Measurements from ENCODE around the gene MED25. TPM values are rescaled to one million over a fixed set of nuclear protein-coding genes. Genes with fewer than 3 reads are reported as not detected.

MED25 gene
- total RNA-seq, 1 donor from 2014 or later, result 44.0 TPM

DNA sequence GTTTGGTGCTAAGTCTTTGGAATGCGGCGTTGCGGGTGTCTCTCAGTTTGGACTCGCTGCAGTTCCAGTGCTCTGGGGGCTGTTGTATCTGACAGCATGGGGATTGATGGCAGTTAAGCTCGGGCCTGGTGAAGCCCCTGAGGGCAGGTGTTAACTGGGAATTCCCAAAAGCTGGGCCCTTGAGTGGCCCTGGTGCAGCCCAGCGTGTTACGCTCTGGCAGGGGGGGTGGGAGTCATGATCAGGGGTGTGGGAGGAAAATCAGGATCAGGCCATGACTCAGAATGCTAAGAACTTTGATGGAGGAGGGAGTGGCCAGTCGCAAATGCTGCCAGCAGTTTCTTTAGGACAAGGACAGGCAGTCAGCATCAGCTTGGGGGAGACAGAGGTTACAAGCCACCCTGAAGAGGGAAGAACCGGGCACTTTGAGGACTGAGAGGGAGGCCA, 31.7 kb upstream of the MED25 start:
- Mint-ChIP-seq H3K4me3 (ENCODE audit: low read depth) (no peak overlapping the region), H3K27ac (no peak overlapping the region), H3K27me3 (ENCODE audit: low read depth) (no peaks in the 10 kb centered on the region), H3K4me1 (ENCODE audit: low read depth) (no peaks in the 10 kb centered on the region), H3K9me3 (no peaks in the 10 kb centered on the region), H3K36me3 (ENCODE audit: low read depth) (peaks cover 61% of the 10 kb centered on the region)
- DNase-seq (ENCODE audit: low spot score), result no peak
- intact Hi-C loops (cut with micrococcal nuclease), result no loop called here

DNA sequence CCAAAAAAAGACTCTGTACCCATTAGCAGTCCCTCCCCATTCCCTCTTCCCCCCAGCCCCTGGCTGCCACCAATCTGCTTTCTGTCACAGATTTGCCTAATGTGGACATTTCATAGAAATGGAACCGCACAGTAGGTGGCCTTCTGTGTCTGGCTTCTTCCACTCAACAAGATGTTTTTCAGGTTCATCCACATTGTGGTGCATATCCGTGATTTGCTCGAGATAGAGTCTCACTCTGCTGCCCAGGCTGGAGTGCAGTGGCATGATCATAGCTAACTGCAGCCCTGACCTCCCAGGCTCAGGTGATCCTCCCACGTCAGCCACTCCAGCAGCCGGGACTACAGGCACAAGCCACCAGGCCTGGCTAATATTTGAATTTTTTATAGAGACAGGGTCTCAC, 30.3 kb upstream of the MED25 start:
- Mint-ChIP-seq H3K27ac (no peak overlapping the region), H3K9me3 (no peaks in the 10 kb centered on the region), H3K27me3 (ENCODE audit: low read depth) (no peaks in the 10 kb centered on the region), H3K36me3 (ENCODE audit: low read depth) (peaks cover 59% of the 10 kb centered on the region), H3K4me3 (ENCODE audit: low read depth) (no peak overlapping the region), H3K4me1 (ENCODE audit: low read depth) (no peaks in the 10 kb centered on the region)
- DNase-seq (ENCODE audit: low spot score), result no peak
- intact Hi-C loops (cut with micrococcal nuclease), result no loop called here

GRCh38 chr19:49788857-49789256, 29.2 kb upstream of the MED25 start:
- Mint-ChIP-seq H3K4me3 (ENCODE audit: low read depth) (no peak overlapping the region), H3K9me3 (no peaks in the 10 kb centered on the region), H3K36me3 (ENCODE audit: low read depth) (peaks cover 55% of the 10 kb centered on the region), H3K27me3 (ENCODE audit: low read depth) (no peaks in the 10 kb centered on the region), H3K27ac (no peak overlapping the region), H3K4me1 (ENCODE audit: low read depth) (peaks cover 4% of the 10 kb centered on the region)
- intact Hi-C loops (cut with micrococcal nuclease), result no loop called here
- no peak for DNase-seq (ENCODE audit: low spot score)

DNA sequence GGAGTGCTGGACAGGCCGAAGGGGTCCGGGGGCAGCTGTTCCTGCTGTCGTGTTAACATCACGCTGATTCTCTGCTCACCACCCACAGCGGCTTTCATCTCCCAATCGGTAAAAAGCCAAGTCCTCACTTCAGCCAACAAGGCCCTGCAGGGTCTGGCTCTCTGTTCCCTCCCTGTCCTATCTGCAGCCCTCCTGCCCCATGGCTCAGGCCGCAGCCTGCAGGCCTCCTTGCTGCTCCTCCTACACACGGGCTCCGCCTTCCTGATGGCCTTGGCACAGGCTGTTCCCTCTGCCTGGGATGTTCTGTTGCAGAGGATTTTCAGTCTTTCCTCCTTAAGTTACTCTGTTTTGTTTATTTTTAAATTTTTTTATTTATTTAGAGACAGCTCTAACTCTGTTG, 27.2 kb upstream of the MED25 start:
- intact Hi-C loops (cut with micrococcal nuclease), result no loop called here
- Mint-ChIP-seq H3K4me1 (ENCODE audit: low read depth) (peaks cover 4% of the 10 kb centered on the region), H3K9me3 (no peaks in the 10 kb centered on the region), H3K27me3 (ENCODE audit: low read depth) (no peaks in the 10 kb centered on the region), H3K27ac (no peak overlapping the region), H3K36me3 (ENCODE audit: low read depth) (peaks cover 53% of the 10 kb centered on the region), H3K4me3 (ENCODE audit: low read depth) (no peak overlapping the region)
- no peak for DNase-seq (ENCODE audit: low spot score)

GRCh38 chr19:49791776-49792445, 26.2 kb upstream of the MED25 start:
- no peak overlapping the region for H3K4me3 Mint-ChIP-seq (ENCODE audit: low read depth)

DNA sequence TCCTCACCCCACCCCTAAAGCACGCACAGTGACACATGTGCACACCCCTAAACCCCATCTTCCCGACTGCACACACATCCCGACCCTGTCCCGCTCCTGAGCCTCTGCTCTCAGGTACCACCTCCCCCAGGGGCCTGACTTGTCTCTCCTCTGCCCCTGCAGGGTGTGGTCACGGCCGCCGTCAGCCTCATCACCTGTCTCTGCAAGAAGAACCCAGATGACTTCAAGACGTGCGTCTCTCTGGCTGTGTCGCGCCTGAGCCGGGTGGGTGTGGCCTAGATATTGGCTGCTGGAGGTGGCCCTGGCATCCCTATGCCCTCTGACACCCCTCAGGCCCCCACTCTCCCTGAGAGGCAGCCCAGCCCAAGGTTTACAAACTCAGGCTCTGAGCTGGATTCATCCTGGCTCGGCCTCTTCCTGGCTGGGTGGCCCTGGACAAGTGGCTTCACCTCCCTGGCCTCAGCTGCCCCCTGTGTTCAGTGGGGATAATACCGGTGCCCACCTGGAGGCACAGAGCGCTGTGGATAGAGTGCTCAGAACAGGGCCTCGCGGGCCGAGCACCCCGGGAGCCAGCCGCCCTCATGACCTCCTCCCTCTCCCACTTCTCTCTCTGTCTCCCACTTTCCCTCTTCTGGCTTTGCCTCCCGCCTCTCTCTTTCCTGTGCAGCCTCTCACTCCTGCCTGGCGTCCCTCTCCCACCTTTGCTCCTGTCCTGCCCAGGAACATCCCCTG, 25.1 kb upstream of the MED25 start:
- peaks cover 55% of the 10 kb centered on the region for H3K36me3 Mint-ChIP-seq (ENCODE audit: low read depth)

More at GRCh38 chr19:49791776-49792445, 26.2 kb upstream of the MED25 start:
- H3K27ac Mint-ChIP-seq, result no peak overlapping the region
- no peaks in the 10 kb centered on the region for H3K9me3 Mint-ChIP-seq
- H3K27me3 Mint-ChIP-seq (ENCODE audit: low read depth), result no peaks in the 10 kb centered on the region
- H3K4me1 Mint-ChIP-seq (ENCODE audit: low read depth), result peaks cover 4% of the 10 kb centered on the region
- no peak for DNase-seq (ENCODE audit: low spot score)
- intact Hi-C loops (cut with micrococcal nuclease), result no loop called here
- peaks cover 52% of the 10 kb centered on the region for H3K36me3 Mint-ChIP-seq (ENCODE audit: low read depth)

GRCh38 chr19:49793561-49793840, 24.6 kb upstream of the MED25 start:
- H3K27me3 Mint-ChIP-seq (ENCODE audit: low read depth), result no peaks in the 10 kb centered on the region
- peak overlapping the region; percentile 91 for H3K27ac Mint-ChIP-seq
- no peak overlapping the region for H3K4me3 Mint-ChIP-seq (ENCODE audit: low read depth)
- no peaks in the 10 kb centered on the region for H3K9me3 Mint-ChIP-seq
- DNase-seq (ENCODE audit: low spot score), result no peak
- H3K36me3 Mint-ChIP-seq (ENCODE audit: low read depth), result peaks cover 53% of the 10 kb centered on the region
- intact Hi-C loops (cut with micrococcal nuclease), result no loop called here
- H3K4me1 Mint-ChIP-seq (ENCODE audit: low read depth), result peaks cover 4% of the 10 kb centered on the region

More for the DNA sequence above, 25.1 kb upstream of the MED25 start:
- H3K9me3 Mint-ChIP-seq, result no peaks in the 10 kb centered on the region
- H3K4me1 Mint-ChIP-seq (ENCODE audit: low read depth), result peaks cover 4% of the 10 kb centered on the region
- intact Hi-C loops (cut with micrococcal nuclease), result no loop called here
- no peaks in the 10 kb centered on the region for H3K27me3 Mint-ChIP-seq (ENCODE audit: low read depth)
- DNase-seq (ENCODE audit: low spot score), result no peak
- H3K27ac Mint-ChIP-seq, result peak overlapping the region; percentile 91
- H3K4me3 Mint-ChIP-seq (ENCODE audit: low read depth), result no peak overlapping the region

GRCh38 chr19:49795615-49796014, 22.5 kb upstream of the MED25 start:
- H3K9me3 Mint-ChIP-seq, result no peaks in the 10 kb centered on the region
- H3K27me3 Mint-ChIP-seq (ENCODE audit: low read depth), result no peaks in the 10 kb centered on the region
- intact Hi-C loops (cut with micrococcal nuclease), result no loop called here
- H3K36me3 Mint-ChIP-seq (ENCODE audit: low read depth), result peaks cover 58% of the 10 kb centered on the region
- H3K27ac Mint-ChIP-seq, result no peak overlapping the region
- no peak for DNase-seq (ENCODE audit: low spot score)
- peaks cover 4% of the 10 kb centered on the region for H3K4me1 Mint-ChIP-seq (ENCODE audit: low read depth)
- H3K4me3 Mint-ChIP-seq (ENCODE audit: low read depth), result no peak overlapping the region

GRCh38 chr19:49798574-49798973, 19.5 kb upstream of the MED25 start:
- Mint-ChIP-seq H3K27me3 (ENCODE audit: low read depth) (no peaks in the 10 kb centered on the region), H3K9me3 (no peaks in the 10 kb centered on the region), H3K36me3 (ENCODE audit: low read depth) (peaks cover 60% of the 10 kb centered on the region), H3K27ac (no peak overlapping the region), H3K4me1 (ENCODE audit: low read depth) (peaks cover under 1% of the 10 kb centered on the region), H3K4me3 (ENCODE audit: low read depth) (no peak overlapping the region)
- intact Hi-C loops (cut with micrococcal nuclease), result no loop called here
- DNase-seq (ENCODE audit: low spot score), result no peak

DNA sequence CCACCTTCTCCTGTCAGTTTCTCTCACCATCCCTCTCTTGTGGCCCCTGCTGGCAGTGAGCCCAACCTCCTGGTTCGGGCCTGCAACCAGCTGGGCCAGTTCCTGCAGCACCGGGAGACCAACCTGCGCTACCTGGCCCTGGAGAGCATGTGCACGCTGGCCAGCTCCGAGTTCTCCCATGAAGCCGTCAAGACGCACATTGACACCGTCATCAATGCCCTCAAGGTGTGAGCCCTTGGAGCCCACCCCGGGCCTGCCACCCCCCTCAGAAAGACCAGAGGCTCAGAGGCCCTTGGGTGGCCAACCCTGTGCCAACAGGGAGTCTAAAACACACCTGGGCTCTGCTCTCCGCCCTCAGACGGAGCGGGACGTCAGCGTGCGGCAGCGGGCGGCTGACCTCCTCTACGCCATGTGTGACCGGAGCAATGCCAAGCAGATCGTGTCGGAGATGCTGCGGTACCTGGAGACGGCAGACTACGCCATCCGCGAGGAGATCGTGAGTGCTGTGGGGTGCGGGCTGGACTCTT, 18.8 kb upstream of the MED25 start:
- H3K4me3 Mint-ChIP-seq (ENCODE audit: low read depth), result no peak overlapping the region
- H3K9me3 Mint-ChIP-seq, result no peaks in the 10 kb centered on the region
- DNase-seq (ENCODE audit: low spot score), result no peak
- H3K4me1 Mint-ChIP-seq (ENCODE audit: low read depth), result no peaks in the 10 kb centered on the region
- peaks cover 61% of the 10 kb centered on the region for H3K36me3 Mint-ChIP-seq (ENCODE audit: low read depth)
- no peaks in the 10 kb centered on the region for H3K27me3 Mint-ChIP-seq (ENCODE audit: low read depth)
- H3K27ac Mint-ChIP-seq, result no peak overlapping the region
- intact Hi-C loops (cut with micrococcal nuclease), result no loop called here

- no peak overlapping the region for H3K27ac Mint-ChIP-seq
- H3K4me1 Mint-ChIP-seq (ENCODE audit: low read depth), result no peaks in the 10 kb centered on the region
- DNase-seq (ENCODE audit: low spot score), result no peak
Observed at GRCh38 chr19:49799798-49800376, 18.2 kb upstream of the MED25 start.

GRCh38 chr19:49800771-49801170, 17.3 kb upstream of the MED25 start:
- Mint-ChIP-seq H3K9me3 (no peaks in the 10 kb centered on the region), H3K27ac (no peak overlapping the region), H3K4me3 (ENCODE audit: low read depth) (no peak overlapping the region), H3K27me3 (ENCODE audit: low read depth) (no peaks in the 10 kb centered on the region), H3K4me1 (ENCODE audit: low read depth) (no peaks in the 10 kb centered on the region), H3K36me3 (ENCODE audit: low read depth) (peaks cover 51% of the 10 kb centered on the region)
- DNase-seq (ENCODE audit: low spot score), result no peak
- intact Hi-C loops (cut with micrococcal nuclease), result no loop called here

More at GRCh38 chr19:49799798-49800376, 18.2 kb upstream of the MED25 start:
- intact Hi-C loops (cut with micrococcal nuclease), result no loop called here
- Mint-ChIP-seq H3K9me3 (no peaks in the 10 kb centered on the region), H3K4me3 (ENCODE audit: low read depth) (no peak overlapping the region), H3K36me3 (ENCODE audit: low read depth) (peaks cover 59% of the 10 kb centered on the region), H3K27me3 (ENCODE audit: low read depth) (no peaks in the 10 kb centered on the region)

GRCh38 chr19:49801401-49801888, 16.6 kb upstream of the MED25 start:
- Mint-ChIP-seq H3K27ac (no peak overlapping the region), H3K36me3 (ENCODE audit: low read depth) (peaks cover 52% of the 10 kb centered on the region)
- intact Hi-C loops (cut with micrococcal nuclease), result no loop called here

More at GRCh38 chr19:49801401-49801888, 16.6 kb upstream of the MED25 start:
- no peak overlapping the region for H3K4me3 Mint-ChIP-seq (ENCODE audit: low read depth)
- no peak for DNase-seq (ENCODE audit: low spot score)
- H3K4me1 Mint-ChIP-seq (ENCODE audit: low read depth), result no peaks in the 10 kb centered on the region
- no peaks in the 10 kb centered on the region for H3K9me3 Mint-ChIP-seq
- no peaks in the 10 kb centered on the region for H3K27me3 Mint-ChIP-seq (ENCODE audit: low read depth)
